ENCODE measurements around the gene ERVK3-1. TPM values are rescaled to one million over a fixed set of nuclear protein-coding genes. Genes with fewer than 3 reads are reported as not detected.

ERVK3-1 gene
- total RNA-seq, 1 donor from 2014 or later, result 41.3 TPM

GRCh38 chr19:58326501-58326913, 21.3 kb downstream of the ERVK3-1 start:
- H3K4me1 Mint-ChIP-seq (ENCODE audit: low read depth), result peaks cover 10% of the 10 kb centered on the region
- H3K4me3 Mint-ChIP-seq (ENCODE audit: low read depth), result no peak overlapping the region
- TF ChIP-seq, protein P1, sequence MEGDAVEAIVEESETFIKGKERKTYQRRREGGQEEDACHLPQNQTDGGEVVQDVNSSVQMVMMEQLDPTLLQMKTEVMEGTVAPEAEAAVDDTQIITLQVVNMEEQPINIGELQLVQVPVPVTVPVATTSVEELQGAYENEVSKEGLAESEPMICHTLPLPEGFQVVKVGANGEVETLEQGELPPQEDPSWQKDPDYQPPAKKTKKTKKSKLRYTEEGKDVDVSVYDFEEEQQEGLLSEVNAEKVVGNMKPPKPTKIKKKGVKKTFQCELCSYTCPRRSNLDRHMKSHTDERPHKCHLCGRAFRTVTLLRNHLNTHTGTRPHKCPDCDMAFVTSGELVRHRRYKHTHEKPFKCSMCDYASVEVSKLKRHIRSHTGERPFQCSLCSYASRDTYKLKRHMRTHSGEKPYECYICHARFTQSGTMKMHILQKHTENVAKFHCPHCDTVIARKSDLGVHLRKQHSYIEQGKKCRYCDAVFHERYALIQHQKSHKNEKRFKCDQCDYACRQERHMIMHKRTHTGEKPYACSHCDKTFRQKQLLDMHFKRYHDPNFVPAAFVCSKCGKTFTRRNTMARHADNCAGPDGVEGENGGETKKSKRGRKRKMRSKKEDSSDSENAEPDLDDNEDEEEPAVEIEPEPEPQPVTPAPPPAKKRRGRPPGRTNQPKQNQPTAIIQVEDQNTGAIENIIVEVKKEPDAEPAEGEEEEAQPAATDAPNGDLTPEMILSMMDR (IDR thresholded peaks at IDR 0.05; ENCODE audit: unreplicated experiment), result no peak
- H3K27ac Mint-ChIP-seq, result no peak overlapping the region
- no peak for DNase-seq (ENCODE audit: low spot score, unreplicated experiment)
- H3K9me3 Mint-ChIP-seq (ENCODE audit: low read depth), result no peaks in the 10 kb centered on the region
- no peaks in the 10 kb centered on the region for H3K27me3 Mint-ChIP-seq
- no peaks in the 10 kb centered on the region for H3K36me3 Mint-ChIP-seq (ENCODE audit: insufficient read depth)

- TF ChIP-seq, protein P1 (IDR thresholded peaks at IDR 0.05; ENCODE audit: unreplicated experiment), result no peak
Measured at GRCh38 chr19:58326914-58327726, 21.9 kb downstream of the ERVK3-1 start, which contains the start of gene ZSCAN22. TSS of gene ZSCAN22 (plus strand) at chr19:58326994. CDS start at chr19:58334803, 7,809 bp downstream.

DNA sequence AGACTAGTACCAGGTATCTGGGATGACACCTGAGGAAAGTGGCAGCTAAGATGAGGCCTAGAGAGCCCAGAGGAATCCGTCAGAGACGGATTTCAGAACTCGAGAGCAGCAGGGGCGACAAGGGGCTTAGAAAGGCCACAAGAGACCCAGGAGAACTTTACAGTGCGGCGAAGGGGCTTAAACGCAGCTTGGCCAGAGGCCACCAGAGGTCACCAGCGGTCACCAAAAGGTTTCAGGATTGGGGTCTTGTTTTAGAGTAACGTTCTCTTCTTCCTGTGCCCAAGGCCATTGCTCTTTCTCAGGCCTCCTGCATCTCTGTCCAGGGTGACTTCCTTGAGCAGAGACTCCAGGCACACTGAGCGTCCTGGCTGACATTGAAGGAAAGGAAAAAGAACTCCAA, 23.8 kb downstream of the ERVK3-1 start:
- no peaks in the 10 kb centered on the region for H3K36me3 Mint-ChIP-seq (ENCODE audit: insufficient read depth)
- no peaks in the 10 kb centered on the region for H3K27me3 Mint-ChIP-seq
- TF ChIP-seq, protein P1 (IDR thresholded peaks at IDR 0.05; ENCODE audit: unreplicated experiment), result peak; percentile 60
- H3K4me3 Mint-ChIP-seq (ENCODE audit: low read depth), result no peak overlapping the region
- peak; percentile 28 for DNase-seq (ENCODE audit: low spot score, unreplicated experiment)
- peaks cover 10% of the 10 kb centered on the region for H3K4me1 Mint-ChIP-seq (ENCODE audit: low read depth)
- no peaks in the 10 kb centered on the region for H3K9me3 Mint-ChIP-seq (ENCODE audit: low read depth)
- peak overlapping the region; percentile 11 for H3K27ac Mint-ChIP-seq

More at GRCh38 chr19:58326914-58327726, 21.9 kb downstream of the ERVK3-1 start, which contains the start of gene ZSCAN22:
- peak; percentile 87 for DNase-seq (ENCODE audit: low spot score, unreplicated experiment)
- H3K36me3 Mint-ChIP-seq (ENCODE audit: insufficient read depth), result no peaks in the 10 kb centered on the region
- H3K4me1 Mint-ChIP-seq (ENCODE audit: low read depth), result peaks cover 10% of the 10 kb centered on the region
- no peak within 1 kb of the TSS for H3K27ac Mint-ChIP-seq
- H3K4me3 Mint-ChIP-seq (ENCODE audit: low read depth), result no peak within 1 kb of the TSS
- H3K9me3 Mint-ChIP-seq (ENCODE audit: low read depth), result no peaks in the 10 kb centered on the region
- no peaks in the 10 kb centered on the region for H3K27me3 Mint-ChIP-seq

DNA sequence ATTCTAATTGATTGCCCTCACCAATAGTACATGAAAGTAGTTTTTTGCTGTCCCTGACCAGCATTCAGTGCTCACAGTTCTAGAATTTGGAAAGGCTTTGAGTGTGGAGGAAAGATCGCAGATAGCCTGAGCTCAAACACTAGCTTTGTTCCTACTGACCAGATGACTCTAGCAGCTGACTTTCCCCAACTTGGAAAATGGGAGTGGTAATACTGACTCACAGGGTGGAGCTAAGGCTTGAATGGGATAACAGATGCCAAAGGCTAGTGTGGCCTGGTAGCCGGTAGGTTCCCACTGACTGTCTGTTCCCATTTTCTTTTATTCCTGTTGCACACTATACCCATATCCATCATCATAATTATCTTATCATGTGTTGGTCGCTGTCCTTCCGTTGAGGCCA, 25.3 kb downstream of the ERVK3-1 start:
- TF ChIP-seq, protein P1 (IDR thresholded peaks at IDR 0.05; ENCODE audit: unreplicated experiment), result no peak
- Mint-ChIP-seq H3K4me3 (ENCODE audit: low read depth) (no peak overlapping the region), H3K27me3 (no peaks in the 10 kb centered on the region), H3K36me3 (ENCODE audit: insufficient read depth) (peaks cover 2% of the 10 kb centered on the region), H3K9me3 (ENCODE audit: low read depth) (no peaks in the 10 kb centered on the region), H3K4me1 (ENCODE audit: low read depth) (peaks cover 10% of the 10 kb centered on the region), H3K27ac (no peak overlapping the region)
- DNase-seq (ENCODE audit: low spot score, unreplicated experiment), result no peak

DNA sequence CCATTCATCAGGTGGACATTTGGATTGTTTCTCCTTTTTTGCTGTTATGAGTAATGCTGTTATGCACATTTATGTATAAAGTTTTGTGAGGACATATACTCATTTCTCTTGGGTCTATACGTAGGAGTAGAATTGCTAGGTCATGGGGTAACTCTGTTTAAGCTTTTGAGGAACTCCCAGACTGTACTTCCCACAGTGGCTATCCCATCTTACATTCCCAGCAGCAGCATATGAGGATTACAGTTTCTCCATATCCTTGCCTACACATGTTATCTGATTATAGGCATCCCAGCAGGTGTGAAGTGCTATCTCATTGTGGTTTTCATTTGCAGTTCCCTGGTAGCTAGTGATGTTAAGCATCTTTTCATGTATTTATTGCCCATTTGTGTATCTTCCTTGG, 27.5 kb downstream of the ERVK3-1 start:
- TF ChIP-seq, protein P1 (IDR thresholded peaks at IDR 0.05; ENCODE audit: unreplicated experiment), result no peak
- H3K27ac Mint-ChIP-seq, result no peak overlapping the region
- H3K36me3 Mint-ChIP-seq (ENCODE audit: insufficient read depth), result peaks cover 6% of the 10 kb centered on the region
- peaks cover 10% of the 10 kb centered on the region for H3K4me1 Mint-ChIP-seq (ENCODE audit: low read depth)
- H3K27me3 Mint-ChIP-seq, result no peaks in the 10 kb centered on the region
- H3K4me3 Mint-ChIP-seq (ENCODE audit: low read depth), result no peak overlapping the region
- no peak for DNase-seq (ENCODE audit: low spot score, unreplicated experiment)
- H3K9me3 Mint-ChIP-seq (ENCODE audit: low read depth), result no peaks in the 10 kb centered on the region

Data from progenitor cell of endocrine pancreas (in vitro differentiated cells).